UCSD-AML1 (cell line): ENCODE measurements around the gene ZHX3.

Experiments
- DNase-seq: peaks from one replicate; lab custom pipeline; 2025; ENCODE audit not compliant: unreplicated experiment; lab: John Stamatoyannopoulos, UW

The ZHX3 gene, protein sequence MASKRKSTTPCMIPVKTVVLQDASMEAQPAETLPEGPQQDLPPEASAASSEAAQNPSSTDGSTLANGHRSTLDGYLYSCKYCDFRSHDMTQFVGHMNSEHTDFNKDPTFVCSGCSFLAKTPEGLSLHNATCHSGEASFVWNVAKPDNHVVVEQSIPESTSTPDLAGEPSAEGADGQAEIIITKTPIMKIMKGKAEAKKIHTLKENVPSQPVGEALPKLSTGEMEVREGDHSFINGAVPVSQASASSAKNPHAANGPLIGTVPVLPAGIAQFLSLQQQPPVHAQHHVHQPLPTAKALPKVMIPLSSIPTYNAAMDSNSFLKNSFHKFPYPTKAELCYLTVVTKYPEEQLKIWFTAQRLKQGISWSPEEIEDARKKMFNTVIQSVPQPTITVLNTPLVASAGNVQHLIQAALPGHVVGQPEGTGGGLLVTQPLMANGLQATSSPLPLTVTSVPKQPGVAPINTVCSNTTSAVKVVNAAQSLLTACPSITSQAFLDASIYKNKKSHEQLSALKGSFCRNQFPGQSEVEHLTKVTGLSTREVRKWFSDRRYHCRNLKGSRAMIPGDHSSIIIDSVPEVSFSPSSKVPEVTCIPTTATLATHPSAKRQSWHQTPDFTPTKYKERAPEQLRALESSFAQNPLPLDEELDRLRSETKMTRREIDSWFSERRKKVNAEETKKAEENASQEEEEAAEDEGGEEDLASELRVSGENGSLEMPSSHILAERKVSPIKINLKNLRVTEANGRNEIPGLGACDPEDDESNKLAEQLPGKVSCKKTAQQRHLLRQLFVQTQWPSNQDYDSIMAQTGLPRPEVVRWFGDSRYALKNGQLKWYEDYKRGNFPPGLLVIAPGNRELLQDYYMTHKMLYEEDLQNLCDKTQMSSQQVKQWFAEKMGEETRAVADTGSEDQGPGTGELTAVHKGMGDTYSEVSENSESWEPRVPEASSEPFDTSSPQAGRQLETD

DNA sequence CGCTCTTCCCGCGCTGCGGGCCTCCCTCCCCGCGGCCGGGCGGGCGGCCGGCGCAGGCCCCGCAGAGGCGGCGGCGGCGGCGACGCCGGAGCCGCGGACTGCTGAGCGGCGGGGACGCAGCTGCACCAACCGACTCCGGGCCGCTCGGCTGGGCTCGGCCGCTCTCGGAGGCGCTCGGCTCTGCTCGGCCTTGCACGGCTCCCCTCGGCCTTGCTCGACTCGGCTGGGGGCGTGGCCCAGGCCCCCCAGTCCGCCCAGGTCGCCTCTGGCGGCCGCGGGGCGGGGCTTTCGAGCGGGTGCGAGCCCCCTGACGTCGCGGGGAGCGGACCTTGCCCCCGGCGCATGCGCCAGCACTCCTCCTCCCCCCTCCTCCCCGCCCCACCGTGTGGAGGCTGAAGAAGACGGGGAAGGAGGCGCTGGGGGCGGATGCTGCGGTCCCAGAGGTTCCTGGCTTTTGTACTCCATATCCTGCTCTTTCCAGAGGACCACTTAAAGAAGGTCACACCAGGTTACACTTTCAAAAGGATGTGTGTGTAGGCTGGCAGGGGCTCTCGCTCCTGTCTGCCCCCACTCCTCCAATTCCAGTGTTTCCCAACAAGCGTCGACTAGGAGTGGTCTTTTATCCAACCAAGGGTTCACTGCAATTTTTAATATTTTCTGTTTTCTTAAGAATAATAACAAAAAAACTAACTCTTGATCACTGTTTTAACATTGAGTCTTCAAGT, at the start of gene ZHX3:
ZHX3 (minus strand) TSS at position 186 of the 725 bp plus-strand sequence. CDS start 112,815 bp downstream, outside the sequence.
- DNase-seq, result peak; percentile 100

DNA sequence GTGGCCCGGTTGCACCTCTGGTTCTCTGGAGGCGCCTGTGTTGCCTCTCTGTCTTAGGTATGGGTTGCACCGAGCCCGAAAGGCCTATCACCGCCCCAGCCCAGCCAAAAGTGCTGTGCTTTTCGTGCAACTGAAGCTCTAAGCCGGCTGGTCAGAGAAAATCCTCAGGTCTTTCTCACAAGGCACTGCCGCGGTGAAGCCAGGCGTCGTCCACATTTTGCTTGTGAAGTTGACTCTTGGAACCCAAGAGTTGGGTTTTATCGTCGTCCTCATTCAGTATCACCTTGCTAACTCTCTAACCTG, 49.8 kb upstream of the ZHX3 start:
- DNase-seq, result no peak

DNA sequence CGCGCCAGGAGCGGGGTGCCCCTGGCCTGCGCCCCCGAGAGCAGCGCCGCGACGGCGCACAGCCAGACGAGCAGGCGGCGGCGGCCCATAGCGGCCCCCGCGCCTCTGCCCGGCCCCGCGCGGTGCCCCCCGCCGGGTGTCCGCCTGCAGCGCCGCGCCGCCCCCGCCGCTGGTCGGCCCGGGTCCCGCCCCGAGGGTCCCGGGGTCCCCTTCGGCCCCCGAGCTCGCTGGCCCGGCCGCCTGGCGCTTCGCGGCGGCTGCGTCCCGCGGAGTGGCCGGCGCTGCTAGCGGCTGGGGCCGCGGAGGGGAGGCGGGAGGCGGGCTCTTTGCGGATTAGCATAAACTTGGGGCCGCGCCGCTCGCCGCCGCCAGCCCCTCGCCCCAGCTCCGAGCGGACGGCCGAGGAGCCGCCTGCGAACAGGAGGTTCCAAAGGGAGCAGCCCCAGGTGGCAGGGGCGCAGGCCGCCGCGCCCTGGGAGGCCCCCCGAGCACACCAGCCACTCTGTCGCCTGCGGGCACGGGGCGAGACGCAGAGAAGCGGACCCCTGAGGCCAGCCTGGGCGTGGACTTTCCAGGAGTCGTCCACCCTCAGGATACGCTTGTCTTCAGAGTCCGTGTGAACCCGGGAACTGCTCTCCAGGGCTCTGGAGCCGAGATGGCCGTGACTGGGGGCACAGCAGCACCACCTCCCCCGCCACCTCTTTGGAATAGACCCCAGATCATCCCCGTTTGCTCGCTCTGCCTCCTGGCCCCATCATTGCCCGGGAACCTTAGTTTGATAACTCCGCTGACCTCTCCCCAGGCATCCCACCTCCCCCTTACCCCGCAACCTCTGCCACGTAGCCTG, 49.2 kb upstream of the ZHX3 start, which contains the start of gene EMILIN3:
EMILIN3 (minus strand) TSS at position 273 of the 847 bp plus-strand sequence; CDS start at position 89, 184 bp downstream.
- DNase-seq, result no peak

DNA sequence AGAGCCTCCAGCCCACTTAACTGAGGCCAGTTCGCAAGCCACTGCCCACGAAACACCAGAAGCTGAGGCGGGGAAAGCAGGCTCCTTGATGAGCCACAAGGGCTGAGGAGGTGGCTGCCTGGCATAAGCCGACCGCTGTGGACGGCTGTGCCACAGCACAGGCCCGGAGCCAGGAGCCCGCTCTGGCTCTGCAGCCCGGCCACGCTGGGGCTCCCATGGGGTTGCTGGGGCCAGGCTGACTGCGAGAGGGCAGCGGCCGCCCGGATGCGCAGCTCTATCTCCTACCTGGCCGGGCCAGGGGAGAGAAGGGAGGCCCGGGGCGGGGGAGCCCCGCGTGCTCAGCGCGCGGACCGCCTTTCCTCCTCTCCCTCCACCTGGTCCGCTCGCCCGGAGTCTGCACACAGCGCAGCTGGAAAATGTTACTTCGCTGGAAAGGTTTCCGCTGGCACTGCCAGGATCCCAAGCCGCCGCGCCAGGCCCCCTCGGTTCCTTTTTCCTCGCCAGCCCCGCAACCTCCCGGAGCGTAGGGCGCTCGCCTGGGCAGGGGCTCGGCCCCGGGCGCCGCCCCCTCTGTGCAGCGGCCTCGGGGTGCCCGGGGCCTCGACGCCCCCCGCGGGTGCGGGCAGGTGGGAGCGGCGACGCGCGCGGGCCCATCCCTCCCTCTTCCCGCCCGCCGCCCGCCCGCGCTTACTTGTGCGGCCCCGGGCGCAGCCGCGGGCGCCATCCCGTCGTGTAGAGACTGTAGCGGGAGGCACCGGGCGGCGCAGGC, 48.4 kb upstream of the ZHX3 start:
- DNase-seq, result no peak

DNA sequence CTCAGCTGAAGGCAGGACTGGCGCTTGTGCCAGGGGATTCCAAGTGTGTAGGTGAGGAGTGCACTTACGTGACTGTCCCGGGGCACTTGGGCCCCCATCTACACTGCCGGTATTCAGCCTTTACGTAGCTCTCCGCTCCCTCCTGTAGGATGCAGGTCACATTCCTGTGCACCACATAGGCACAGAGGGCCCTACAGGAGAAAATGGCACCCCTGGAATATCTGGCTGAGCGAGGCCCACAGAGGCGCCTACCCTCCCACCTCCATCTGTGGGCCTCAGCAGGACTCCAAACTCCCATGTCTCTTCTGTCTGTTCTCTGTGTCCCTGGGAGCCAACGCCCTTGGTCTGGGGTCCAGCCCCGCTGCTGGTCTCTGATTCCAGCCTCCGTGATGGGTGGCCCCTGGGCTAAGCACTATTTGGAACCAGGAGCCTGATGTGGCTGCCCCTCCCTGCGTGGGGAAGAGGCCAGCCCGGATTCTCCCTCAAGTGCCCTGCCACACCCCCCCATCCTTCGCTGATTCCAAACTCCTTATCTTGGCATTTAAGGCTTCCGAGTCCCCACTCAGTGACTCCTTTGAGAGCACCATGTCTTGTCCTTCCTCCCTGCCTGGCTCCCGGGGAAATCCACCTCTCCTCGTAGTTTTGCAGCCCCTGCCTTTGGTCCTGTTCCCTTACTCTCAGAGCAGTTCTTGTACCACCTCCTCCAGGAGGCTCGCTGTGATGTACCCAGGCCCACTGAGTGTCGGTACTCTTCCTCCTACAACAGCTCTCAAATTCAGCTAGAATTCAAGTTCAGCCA, 47.6 kb upstream of the ZHX3 start:
- DNase-seq, result no peak

DNA sequence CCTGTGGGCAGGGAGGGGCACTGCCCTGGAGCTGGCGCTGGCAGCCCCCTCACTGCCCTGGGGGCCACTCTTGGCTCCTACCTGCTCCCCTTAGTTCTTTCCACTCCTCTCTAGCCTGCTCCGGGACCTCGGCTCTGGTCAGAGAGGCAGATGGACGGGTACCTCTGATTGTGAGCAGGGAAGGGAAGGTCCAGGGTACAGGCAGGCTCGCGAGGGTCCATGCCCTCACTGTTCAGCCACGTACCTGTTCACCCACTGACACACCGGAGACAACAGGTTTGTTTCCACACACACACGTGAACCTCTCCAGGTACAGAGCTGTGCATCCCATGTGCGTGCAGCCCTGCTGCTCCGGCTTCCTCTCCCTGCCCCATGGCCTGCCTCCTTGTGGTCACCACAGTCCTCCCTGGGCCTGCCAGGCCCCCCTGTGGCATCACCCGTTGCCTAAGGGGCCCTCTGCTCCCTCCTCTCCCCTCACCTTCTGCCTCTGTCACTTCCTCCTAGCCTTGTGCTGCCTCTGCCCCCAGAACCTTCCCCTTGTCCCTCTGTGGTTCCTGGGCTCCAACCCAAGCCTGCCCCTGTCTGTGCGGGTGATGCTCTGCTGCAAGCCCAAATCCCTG, 46.8 kb upstream of the ZHX3 start:
- DNase-seq, result no peak

DNA sequence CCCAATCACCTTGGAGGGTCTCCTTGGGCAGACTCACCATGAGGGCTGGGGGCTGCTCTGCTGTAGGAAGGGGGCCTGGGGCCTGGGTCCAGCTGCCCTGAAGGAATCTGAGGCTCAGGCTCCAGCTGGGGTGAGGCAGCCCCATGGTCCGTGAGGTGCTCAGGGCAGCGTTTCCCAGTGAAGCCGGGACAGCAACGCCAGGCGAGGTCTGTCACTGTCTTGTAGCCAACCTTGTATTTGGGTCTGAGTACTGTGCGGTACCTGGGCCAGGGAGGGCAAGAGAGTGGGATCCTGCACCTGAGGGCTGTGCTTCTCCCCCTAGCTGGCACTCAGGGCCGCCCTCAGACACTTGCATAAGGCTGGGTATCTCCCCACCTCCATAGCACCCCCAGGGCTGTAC, 46.1 kb upstream of the ZHX3 start:
- DNase-seq, result no peak

DNA sequence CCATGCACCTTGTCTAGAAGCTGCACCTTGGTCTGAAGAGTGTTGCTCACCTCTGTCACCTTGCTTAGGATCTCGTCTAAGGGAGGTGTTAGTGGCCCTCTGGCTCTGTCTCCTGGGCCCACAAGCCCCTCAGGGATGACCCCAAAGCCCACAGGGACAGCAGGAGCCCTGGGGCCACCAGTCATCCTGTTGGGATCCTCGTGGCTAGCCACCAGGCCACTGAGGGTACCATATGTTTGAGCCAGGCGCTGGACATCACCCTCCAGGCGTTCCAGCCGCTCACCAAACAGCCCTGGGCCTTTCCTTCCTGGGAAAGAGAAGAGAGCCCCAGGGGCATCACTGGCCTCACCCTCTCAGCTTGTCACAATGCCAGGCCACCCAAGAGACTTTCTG, 45.2 kb upstream of the ZHX3 start:
- no peak for DNase-seq

DNA sequence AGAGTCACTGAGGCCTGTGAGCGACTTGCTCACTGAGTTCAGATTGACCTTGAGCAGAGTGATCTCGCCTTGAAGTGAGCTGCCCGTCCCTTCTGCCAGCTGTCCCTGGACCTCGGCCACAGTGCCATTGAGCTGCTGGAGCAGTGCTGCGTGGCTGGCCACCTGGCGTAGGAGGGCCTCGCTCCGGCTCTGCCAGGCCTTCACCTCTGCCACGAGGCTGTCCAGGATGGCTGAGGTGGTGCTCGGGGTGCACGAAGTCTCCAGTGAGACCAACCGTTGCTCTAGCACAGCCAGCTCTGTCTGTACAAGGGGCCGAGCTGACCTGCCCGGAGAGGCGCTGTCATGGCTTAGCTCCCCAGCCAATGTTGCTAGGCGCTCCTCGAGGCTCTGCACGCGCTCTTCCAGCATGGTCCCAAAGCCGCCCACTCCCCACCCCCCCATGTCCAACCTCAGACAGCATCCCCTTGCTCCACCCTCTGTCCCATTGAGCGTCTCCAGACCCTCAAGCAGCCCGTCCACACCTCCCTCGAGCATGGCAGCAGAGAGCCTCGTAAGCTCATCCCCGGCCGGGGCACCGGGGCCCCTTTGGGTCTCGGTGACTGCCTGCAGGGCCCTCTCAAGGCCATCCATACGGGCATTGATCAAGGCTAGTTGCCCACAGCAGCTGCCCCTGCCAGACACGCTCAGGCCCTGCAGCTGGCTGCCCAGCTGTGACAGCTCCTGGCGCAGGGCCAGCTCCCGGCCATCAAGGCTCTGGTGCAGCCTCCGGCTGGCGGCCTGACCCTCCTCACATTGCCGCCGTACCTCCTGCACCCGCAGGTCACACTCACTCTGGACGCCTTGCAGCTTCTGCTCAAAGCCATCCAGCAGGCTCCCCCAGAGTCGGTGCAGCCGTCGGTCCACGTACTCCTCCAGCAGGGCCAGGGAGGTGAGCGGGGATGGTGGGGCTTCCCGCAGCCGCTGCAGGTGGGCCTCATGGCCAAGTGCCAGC, 44.5 kb upstream of the ZHX3 start:
- no peak for DNase-seq

DNA sequence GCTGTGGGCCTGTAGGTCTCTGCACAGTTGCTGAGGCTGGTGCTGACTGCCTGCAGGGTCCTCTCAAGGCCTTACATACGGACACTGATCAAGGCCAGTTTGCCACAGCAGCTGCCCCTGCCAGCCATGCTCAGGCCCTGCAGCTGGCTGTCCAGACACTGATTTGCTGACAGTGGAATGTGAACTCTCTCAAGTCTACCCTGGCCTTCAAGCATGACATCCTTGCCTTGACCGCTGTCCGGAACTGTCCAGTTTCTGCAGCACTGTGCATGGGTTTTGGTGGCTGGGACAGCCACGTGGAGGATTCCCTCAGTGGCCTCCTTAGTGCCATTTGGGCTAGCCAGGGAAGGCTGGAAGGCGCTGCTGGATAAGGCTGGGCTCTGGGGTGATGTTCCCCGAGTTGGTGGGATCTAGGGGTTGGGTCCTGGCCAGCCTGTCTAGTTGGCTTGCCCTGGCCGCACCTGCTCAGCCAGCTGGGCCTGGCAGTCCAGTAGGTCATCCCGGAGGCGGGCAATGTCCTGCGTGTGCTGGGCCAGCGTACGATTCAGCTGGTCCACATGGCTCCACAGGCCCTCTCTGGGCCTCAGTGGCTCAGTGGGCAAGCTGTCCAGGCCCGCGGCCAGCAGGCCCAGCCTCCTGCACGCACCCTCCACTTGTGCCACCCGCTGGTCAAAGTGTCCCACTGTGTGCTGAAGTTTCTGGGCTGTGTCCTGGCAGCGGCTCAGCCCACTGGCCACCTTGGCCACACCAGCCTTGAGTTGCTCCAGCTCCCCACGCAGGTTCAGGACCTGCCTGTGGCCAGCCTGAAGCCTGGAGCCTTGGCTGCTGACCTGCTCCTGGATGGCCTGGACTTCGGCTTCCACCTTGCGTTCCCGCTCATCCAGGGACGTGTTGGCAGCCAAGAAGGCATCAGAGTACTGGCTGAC, 43.6 kb upstream of the ZHX3 start:
- DNase-seq, result no peak

DNA sequence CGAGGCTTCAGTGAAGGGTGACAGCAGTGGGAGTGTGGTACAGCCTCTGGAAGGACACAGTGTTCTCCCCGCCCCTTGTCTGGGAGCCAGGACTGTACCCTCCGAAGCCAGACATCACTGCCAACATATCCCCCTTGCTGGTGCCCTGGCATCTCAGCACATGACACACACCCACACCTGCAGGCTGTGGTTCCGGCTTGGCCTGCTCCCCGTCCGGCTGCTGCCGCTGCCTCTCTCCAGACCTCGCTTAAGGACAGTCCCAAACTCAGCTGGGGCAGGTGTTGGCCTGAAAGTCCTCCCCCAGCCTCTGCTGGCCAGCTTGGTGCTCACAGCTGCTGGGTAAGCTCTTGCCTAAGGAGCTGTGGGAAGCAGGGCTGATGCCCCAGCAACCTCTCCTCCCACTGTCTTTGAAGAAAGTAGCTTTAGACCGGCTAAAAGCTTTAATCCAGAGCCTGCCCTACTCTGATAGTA, 42.0 kb upstream of the ZHX3 start:
- DNase-seq, result no peak

DNA sequence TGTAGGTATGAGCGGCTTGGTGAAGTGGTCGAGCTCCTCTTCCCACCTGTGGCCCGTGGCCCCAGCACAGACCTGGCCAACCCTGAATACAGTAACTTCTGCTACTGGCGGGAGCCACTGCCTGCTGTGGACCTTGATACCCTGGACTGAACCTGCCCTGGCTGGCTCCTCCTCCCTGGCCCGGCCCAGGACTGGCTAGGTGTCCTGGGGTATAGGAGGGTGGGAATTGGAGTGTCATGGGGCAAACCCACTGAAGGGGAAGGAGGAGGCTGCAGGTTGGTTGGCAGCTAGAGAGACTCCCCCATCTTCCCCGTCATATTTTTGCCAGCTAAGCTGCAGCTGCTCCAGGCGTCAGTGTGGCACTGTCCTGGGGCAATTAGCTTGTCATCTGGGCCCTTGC, 41.2 kb upstream of the ZHX3 start:
- no peak for DNase-seq

DNA sequence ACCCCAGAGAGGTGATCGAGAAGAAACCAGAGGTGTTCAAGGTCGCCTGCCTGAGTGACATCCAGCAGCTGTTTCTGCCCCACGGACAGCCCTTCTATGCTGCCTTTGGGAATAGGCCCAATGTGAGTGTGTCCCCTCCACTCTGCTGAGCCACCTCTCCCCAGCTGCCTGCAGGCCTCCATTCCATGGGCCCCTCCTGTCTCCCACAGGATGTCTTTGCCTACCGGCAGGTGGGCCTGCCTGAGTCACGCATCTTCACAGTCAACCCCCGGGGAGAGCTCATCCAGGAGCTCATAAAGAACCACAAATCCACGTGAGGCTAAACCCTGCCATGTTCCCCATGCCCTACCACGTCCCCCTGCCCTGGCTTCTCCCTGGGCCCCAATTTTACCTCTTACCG, 40.7 kb upstream of the ZHX3 start:
- DNase-seq, result no peak

DNA sequence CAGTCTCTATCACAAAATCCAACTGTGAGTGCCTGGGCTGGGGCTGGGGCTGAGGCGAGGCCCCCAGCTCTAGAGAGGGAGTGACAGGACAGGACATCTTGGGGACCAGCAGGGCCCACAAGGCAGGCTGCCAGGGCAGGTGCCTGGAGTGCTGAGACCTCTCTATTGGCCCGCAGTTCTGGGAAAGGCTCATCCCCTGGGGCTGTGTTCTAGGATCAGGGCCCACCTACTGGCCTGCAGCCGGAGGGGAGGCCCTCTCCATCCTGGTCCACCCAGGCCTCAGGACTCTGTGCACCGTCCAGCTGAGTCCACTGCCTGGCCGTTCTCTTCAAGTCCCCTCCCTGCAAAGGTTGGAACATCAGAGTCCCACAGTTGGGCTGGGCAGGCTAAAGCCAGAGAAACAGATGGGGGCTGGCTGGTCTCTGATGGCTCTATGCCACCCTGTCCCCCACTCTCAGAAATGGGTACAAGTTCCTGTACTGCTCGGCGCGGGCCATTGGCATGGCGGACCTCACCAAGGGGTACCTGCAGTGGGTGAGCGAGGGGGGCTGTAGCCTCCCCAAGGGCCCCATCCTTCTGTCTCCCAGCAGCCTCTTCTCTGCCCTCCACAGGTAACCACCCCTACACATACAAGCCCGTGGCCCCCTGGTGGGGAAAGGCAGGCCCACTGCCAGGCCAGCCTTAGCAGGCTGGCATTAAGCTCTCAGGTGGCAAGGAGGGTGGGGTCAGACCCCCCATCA, 40.1 kb upstream of the ZHX3 start:
- no peak for DNase-seq

DNA sequence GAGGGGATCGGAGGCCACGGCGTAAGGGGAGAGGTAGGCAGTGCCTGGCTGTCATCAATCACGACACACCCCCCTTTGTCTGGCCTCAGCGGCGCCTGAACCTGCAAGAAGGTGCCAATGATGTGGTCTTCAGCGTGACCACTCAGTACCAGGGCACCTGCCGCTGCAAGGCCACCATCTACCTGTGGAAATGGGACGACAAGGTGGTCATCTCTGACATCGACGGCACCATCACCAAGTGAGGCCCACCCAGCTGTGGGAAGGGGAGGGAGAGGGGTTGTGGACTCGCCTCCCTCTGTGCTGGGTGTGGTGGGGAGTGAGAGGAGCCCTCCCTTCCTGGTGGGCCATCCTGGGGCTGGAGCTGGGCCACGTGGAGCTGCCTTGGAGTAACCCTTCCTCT, 39.4 kb upstream of the ZHX3 start:
- no peak for DNase-seq
